GM21529 (cell line): Measurements from ENCODE around the gene R3HDML.
"Not testable (repeated sequence)": the region's sequence is repeated elsewhere in the genome, so short reads cannot be mapped to it uniquely, and the experiment has no call there.

ENCODE experiments used
- ATAC-seq: cut with Tn5 transposase; IDR thresholded peaks from one replicate; pipeline ENCODE4 v1.9.1; 2021; ENCODE audit not compliant: unreplicated experiment

R3HDML gene

DNA sequence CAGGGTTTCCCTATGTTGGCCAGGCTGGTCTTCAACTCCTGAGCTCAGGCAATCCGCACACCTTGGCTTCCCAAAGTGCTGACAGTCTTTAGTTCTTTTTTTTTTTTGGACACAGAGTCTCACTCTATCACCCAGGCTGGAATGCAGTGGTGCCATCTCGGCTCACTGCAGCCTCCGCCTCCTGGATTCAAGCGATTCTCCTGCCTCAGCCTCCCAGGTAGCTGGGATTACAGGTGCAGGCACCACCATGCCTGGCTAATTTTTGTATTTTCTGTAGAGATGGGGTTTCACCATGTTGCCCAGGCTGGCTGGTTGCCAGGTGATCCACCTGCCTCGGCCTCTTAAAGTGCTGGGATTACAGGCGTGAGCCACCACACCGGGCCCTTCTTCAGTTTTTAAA is 9.1 kb upstream of the R3HDML start:
- ATAC-seq: not testable (repeated sequence)

DNA sequence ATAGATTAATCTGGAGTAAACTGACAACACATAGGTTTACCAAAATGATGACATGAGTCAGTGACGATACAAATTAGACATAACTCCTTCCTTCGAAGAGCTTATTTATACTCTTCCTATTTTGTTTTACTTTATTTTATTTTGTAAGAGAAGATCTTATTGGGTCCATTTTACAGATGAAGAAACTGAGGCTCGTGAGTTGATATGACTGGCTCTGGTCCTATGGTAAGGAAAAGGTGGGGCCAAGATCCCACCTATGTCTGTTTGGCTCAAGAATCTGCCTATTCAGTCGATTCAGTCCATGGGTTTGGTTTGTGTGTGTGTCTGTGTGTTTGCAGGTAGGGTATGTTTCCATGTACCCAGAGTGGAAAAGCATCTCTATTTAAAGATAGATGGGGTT is 8.4 kb upstream of the R3HDML start:
- ATAC-seq: no peak

DNA sequence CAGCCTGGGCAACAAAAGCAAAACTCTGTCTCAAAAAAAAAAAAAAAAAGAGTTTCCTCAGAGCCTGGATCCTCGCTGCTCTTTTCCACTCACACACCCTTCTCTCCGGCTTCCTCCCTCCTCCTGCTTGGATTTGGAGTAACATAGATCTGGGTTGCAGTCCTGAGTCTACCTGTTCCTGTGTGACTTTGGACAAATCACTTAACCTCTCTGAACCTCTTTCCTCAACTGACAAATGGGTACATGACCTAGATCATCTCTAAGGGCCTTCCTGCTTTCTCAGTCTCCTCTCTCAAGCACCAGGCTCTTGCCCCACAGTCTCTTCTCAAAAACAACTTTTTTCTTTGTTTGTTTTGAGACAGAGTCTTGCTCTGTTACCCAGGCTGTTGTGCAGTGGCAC is 5.6 kb upstream of the R3HDML start:
- no peak for ATAC-seq

DNA sequence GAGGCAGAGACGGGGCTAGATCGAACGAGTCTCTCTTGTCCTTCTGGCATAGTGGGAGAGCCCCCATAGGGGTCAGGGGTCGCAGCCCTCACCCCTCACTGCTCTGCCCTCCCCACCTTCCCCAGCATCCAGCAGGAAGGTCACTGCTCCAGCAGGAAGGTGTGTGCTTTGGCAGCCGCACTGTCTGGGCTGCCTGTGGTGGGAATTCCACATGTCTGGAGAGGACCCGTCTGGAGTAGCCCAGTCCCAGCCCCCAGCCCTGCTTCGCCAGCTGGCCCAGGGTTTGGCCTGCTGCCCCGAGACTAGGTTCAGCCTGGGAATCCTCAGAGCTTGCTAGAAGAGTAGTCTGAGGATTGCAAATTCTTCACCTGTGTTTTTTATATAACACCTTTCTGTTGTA is 2.5 kb upstream of the R3HDML start:
- no peak for ATAC-seq

DNA sequence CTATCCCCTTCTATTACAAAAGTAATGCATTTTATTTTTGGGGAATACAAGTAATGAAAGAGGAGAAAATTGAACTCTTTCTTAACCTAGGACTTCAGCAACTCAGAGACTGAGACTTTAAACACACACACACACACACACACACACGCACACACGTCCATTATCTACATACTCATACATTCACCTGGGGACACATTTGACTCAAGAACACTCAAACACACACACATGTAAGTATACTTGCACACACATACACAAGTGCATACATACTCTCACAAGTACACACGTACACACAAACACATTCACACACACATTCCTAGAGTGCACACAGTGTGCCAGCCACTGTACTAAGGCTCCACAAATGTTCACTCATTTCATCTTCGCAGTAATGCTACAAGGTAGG is 2.1 kb upstream of the R3HDML start:
- ATAC-seq: no peak

DNA sequence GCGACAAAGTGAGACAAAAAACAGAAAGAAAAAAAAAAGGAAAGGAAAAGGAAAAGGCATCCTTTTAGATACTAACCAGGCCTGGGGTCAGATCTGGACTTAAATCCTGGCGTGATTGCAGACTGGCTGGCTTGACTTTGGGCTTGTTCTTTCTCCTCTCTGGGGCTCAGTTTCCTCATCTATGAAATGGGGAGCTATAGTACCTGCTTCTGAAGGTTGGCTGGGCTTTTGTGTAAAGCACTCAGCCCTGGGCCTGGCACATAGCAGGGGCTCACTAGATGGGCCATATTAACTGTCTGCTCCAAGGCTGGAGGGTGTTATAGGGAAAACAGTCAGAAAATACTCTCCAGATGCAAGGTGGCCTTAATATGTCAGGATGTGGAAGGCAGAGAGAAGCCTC is 1.2 kb upstream of the R3HDML start:
- ATAC-seq: no peak

DNA sequence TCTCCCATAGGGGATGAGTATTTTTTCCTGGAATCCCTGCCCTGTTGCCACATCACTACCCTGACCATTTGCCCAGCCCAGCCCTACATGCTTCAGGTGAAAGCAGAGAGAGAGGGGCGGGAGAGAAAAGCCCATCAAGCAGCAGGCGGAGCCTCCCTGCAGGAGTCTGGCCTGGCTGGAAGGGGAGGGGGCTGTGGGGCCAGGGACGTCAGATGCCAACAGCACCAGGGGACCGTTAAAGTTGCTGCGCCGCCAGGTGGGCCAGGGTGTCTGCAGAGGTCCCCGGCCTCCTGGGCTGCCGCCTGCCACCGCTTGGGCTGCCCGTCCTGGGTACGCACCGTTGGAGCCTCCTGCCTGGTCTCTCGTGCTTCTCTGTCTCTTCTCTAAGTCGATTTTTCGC is 757 bp upstream of the R3HDML start:
- no peak for ATAC-seq

DNA sequence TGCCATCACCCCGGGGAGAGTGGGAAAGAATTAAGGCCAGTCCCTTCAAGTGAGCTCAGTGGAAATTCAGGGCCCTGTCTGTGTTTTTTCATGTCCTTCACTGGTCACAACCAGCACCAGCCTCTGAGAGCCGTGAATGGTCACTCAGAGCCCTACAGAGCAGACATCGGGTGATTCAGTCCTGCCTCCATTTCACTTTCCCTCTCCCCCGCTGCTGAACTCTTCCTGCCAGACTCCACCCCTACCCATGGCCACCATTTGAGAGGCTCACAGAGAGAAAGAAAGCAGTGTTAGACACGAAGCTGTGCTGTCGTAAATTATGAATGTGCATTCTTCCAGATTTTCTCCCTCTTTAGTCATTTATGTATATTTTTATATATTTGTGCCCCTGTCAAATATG is 5.4 kb downstream of the R3HDML start:
- ATAC-seq: no peak

DNA sequence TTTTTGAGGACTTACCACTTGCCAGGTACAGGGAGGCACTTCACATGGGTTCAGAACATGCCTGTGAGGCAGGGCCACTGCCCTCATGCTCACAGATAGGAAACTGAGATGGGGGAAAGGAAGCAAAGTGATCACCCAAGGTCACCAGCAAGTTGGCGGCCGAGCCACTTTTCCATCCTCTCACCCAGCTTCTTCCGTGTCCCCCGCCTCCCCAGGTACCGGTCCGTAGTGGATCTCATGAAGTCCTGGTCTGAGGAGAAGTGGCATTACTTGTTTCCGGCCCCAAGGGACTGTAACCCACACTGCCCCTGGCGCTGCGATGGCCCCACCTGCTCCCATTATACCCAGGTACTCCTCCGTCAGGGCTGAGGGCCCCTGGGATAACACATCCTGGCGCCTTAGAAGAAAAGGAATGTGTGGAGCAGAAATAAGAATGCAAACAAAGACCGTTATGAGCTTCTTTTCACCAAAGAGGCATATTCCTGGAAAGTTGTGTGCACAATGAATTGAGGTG is 6.4 kb downstream of the R3HDML start:
- ATAC-seq: no peak

DNA sequence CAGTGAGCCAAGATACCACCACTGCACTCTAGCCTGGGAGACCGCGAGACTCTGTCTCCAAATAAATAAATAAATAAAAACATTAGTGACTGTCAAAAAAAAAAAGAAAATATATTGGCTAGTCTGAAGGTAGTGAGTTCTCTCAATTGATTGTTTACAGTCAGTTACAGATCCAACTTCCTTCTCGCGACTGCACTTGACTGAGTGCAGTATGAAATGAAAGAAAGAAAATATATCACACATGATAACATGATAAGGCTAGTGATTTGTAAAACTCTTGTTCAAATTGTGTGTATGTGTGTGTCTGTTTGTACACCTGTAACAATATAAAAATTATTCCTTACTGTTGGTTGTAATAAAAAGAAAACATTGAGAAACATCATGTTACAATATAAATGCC is 7.9 kb downstream of the R3HDML start:
- ATAC-seq: no peak

DNA sequence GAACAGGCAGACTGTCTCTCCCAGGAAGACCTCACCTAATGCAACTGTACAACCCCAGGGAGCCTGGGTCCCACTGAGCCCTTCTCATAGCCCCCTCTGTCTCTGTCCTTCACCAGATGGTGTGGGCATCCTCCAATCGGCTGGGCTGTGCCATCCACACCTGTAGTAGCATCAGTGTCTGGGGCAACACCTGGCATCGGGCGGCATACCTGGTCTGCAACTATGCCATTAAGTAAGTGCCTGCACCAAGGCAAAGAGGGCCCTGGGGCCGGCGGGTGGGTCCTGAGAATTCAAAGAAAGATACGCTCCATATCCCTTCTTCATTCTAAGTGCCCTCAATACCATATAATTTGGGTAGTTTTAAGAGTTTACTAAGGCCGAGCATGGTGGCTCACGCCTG is 8.3 kb downstream of the R3HDML start:
- no peak for ATAC-seq

DNA sequence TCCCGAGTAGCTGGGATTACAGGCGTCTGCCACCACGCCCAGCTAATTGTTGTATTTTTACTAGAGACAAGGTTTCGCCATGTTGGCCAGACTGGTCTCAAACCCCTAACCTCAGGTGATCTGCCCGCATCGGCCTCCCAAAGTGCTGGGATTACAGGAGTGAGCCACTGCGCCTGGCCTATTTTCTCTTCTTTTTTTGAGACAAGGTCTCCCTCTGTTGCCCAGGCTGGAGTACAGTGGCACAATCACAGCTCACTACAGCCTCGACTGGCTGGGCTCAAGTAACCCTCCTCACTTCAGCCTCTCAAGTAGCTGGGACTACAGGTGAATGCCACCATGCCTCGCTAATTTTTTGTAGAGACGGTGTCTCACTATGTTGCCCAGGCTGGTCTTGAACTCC is 9.1 kb downstream of the R3HDML start:
- not testable (repeated sequence) for ATAC-seq

DNA sequence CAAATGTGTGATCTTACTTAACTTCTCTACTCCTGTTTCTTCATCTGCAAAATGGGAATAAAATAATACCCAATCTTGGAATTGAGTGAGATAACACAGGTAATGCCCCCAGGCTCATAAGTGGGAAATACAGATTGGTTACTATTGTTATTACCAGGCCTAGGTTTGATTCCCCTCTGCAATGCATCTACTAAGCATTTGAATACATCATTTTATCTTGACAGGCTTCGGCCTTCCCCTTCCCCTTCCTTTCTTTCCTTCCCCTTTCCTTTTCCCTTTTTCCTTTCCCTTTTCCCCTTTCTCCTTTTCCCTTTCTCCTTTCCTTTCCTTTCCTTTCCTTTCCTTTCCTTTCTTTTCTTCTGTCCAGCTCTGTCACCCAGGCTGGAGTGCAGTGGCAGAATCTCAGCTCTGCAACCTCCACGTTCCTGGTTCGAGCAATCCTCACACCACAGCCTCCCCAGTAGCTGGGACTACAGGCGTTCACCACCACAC is 11.4 kb downstream of the R3HDML start:
- no peak for ATAC-seq

DNA sequence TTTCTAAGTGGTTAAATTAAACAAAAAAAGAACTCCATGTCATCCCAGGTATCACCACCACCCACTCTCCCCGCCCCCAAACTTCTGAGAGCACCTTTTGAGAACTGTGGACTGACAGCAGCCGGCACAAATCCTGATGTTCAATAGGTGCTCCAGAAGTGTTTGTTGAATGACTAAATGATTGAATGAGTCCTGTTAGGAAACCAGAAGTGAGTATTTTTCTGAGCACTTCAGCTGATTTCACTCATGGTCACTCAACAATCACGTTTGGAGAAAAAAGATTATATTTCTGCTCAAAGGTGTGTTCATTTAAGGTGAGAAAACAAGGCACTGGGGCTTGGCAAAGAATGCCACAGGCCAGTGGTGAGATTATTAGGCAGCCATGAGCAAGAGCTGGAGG is 12.5 kb downstream of the R3HDML start:
- ATAC-seq: no peak

DNA sequence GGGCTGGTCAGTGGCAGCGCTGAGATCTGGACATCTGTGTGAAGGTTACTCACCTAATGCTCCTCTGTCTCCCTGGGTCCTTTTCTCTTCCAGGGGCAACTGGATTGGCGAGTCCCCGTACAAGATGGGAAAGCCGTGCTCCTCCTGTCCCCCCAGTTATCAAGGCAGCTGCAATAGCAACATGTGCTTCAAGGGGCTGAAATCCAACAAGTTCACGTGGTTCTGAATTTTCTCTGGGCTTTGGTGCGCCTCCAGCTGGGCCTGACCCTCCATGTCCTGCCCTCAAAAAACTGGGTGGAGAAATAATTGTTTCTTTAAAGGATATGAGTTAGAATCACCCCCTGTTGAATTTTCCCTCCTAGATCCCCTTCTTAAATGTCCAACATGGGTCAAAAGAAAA is 13.7 kb downstream of the R3HDML start:
- ATAC-seq: no peak

DNA sequence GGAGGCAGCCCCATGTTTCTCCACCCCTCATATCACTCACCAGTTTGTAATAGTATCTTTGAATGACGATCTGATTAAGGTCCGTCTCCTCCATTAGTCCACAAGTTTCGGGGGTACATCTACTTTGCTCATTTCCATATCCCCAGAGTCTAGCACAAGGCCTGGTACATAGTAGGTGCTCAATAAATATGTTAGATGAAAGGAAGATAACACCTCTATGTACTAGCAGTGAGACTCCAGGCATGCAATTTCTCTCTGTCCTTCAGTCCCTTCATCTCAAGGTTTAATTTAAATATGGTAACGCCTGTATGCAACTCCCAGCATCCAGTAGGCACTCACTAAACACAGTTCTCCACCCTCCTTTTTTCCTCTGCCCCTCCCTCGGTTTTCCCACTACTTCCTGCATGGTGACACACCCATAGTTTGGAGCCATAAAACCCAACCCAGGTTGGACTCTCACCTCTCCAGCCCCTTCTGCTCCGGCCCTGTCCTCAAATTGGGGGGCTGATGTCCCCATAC is 18.2 kb downstream of the R3HDML start:
- no peak for ATAC-seq

DNA sequence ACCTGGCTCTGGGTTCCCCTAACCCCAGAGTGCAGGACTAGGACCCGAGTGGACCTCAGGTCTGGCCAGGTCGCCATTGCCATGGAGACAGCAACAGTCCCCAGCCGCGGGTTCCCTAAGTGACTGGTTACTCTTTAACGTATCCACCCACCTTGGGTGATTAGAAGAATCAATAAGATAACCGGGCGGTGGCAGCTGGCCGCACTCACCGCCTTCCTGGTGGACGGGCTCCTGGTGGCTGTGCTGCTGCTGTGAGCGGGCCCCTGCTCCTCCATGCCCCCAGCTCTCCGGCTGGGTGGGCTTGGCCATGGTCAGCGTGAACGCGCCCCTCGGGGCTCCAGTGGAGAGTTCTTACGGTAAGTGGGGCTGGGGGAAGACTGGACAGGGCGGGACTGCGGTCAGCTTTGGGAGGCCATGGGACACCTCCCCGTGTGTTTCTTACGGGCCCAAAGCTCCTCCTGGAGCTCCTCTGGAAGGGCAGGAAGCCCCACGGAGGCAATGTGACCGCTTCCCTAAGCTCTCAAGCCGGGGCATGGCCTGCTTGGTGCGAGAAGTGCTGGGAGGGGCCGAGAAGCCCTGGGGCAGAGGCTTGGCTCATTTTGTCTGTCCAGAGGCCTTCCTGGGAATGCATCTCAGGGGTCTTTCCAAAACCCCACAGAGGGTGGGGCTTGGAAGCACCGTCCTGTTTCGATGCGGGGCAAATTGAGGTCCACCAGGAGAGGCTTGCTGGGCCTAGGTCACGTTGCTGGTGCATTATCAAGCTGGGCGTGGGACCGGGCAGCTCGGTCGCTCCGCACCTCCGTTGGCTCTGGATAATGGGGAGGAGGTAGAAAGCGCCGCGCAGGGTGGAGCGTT is 18.9 kb downstream of the R3HDML start, which contains the start of gene HNF4A:
HNF4A (plus strand) TSS at position 202 of the 855 bp plus-strand sequence; CDS start at position 308, 106 bp downstream.
- no peak for ATAC-seq

DNA sequence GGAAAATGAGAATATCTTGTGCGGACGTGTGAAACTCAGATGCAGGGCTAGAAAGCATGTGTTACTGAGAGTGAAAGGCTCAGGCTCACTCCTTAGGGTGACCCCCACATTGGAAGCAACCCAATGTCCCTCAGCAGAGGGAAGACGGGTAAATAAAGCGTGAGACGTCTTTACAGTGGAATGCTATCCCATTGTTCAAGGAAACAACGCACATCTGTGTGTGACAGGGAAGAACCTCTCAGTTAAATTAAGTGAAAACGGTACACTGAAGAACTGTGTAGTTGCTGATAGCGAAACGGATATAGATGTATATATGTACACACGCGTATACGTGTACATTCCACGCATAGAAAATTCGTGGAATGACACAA is 19.5 kb downstream of the R3HDML start:
- no peak for ATAC-seq

DNA sequence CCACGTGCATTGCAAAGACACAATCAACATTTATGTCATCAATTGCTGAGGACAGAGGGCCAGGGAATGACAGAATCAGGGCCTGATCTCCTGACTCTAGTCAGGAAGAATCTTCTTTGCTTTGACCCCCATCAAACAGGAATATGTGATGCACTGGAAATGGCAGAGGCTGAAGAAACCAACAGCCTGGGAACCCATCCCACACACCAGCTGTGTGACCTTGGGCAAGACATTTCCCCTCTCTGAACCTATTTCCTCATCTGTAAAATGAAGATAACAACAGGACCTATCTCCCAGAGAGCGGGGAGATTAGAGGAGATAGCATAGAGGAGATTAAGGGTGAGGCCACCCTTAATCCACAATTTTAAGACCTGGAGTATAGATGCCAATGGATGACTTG is 20.2 kb downstream of the R3HDML start:
- ATAC-seq: no peak

DNA sequence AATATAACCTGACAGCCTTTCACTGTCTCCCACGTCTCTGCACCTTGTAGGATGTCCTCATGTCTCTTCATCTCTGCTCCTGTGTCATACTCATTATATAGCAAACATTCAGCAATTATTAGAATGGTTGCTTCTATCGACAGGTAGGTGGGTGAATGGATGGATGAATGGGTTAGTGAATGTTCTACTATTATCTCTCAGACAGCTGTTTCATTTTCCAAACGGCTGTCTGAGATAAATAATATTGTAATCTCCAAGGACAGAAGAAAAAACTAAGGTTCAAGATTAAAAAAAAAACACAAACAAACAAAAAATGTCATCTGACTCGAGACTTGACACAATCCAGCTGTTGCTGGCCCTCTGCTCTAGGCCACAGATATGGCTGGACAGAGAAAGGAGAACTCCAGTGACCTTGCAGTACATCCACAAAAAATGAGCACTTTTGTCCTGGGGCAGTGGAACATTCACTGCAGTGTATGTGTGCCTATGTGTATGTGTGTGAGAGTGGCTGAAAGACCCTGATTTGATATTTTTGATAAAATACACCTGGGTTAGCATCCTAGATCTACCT is 20.8 kb downstream of the R3HDML start:
- ATAC-seq: no peak

DNA sequence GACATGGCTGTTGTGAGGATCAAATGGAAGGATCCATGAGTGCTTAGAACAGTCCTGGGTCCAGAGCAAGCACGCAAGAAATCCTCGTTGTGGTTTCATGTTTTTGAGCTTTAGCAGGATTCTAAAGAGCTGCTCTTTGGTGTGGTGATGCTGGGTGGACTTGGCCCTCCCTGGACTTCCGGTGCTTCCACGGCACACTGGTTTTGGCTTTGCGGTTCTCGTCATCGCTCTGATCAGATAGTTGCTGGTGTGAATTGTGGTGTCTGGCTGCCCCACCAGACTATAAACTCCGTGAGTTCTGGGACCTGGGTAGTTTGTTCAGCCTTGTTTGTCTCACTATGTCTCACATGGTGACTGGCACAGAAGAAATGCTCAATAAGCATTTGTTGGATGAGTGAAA is 21.9 kb downstream of the R3HDML start:
- no peak for ATAC-seq

DNA sequence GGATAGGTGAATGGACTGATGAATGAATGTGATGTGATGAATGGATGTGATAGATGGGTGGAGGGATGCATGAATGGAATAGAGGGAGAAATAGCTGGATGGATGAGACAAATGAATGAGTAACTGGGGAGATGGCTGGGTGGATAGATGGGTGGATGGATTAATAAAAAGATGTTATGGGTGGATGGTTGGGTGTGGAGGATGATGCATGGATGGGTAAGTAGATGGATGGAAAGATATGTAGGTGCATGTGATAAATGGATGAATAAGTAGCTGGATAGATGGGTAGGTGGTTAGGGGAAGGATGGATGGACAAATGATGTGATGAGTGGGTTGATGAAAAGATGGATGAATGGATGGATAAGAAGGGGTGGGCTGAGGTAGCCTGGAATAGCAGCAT is 23.4 kb downstream of the R3HDML start:
- no peak for ATAC-seq
